ENCODE results near the gene S100A7A. TPM values are rescaled to one million over a fixed set of nuclear protein-coding genes. Genes with fewer than 3 reads are reported as not detected.
A peak's percentile ranks its signal among the peaks of the same experiment; 100 is the strongest.
"Not testable (repeated sequence)": the region's sequence is repeated elsewhere in the genome, so short reads cannot be mapped to it uniquely, and the experiment has no call there.

S100A7A gene
- total and polyA plus RNA-seq, 3 donors from 2014 or later = not detected

DNA sequence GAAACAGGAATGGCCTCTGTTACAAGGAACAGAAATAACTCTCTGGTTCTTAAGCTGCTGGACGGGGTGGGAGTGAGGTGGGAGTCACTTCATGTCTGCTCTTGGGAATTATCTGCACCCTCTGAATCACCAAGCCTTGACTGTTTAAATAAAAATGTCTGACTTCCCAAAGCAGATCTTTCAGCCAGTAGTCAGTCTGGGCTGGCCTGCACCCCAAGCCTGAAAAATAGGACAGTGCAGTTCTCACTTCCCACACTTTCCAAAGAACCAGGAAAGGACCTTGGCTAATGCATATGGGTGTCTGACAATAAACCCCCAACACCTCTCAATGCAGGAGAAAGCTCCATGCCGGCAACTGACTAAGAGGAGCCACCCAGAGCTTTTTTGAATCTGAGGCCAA, 43.3 kb downstream of the S100A7A start:
- intact Hi-C loops (cut with DNase I; ENCODE audit: low total_unique reads) = no loop called here
- TF ChIP-seq, protein P1, sequence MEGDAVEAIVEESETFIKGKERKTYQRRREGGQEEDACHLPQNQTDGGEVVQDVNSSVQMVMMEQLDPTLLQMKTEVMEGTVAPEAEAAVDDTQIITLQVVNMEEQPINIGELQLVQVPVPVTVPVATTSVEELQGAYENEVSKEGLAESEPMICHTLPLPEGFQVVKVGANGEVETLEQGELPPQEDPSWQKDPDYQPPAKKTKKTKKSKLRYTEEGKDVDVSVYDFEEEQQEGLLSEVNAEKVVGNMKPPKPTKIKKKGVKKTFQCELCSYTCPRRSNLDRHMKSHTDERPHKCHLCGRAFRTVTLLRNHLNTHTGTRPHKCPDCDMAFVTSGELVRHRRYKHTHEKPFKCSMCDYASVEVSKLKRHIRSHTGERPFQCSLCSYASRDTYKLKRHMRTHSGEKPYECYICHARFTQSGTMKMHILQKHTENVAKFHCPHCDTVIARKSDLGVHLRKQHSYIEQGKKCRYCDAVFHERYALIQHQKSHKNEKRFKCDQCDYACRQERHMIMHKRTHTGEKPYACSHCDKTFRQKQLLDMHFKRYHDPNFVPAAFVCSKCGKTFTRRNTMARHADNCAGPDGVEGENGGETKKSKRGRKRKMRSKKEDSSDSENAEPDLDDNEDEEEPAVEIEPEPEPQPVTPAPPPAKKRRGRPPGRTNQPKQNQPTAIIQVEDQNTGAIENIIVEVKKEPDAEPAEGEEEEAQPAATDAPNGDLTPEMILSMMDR (IDR thresholded peaks at IDR 0.05) = no peak
- no peak for TF ChIP-seq POLR2A (IDR thresholded peaks at IDR 0.05)

DNA sequence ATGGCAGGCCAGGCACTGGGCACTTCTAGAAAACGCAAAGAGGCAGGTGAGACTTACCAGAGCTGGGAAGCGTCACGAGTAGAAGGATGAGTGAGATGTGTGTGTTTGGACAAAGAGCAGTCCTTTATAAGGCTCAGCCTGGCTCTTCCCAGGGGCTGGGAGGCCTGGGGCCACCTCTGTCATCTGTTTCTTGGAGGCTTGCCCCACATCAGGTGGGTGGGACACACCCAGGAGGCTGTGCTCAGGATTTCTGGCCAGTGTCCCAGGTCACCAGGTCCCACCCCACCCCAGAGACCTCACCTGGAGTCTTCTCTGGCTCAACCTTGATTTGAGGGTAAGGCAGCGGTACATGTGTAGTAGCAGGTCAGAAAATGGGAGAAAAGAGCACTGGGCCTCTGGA, 44.2 kb downstream of the S100A7A start, which contains the start of gene S100A7:
S100A7 (minus strand) TSS at position 101 of the 400 bp plus-strand sequence. CDS start 1,638 bp downstream, outside the sequence.
- Histone ChIP-seq H3K36me3 (ENCODE audit: low read depth, missing control alignments) (no peaks in the 10 kb centered on the region), H3K27me3 (no peaks in the 10 kb centered on the region), H3K4me1 (no peaks in the 10 kb centered on the region), H3K9me3 (no peaks in the 10 kb centered on the region), H3K4me3 (no peak within 1 kb of the TSS), H3K27ac (no peak within 1 kb of the TSS)
- intact Hi-C loops (cut with DNase I; ENCODE audit: low total_unique reads) = no loop called here
- WGBS, 2 donors = 89 to 90% methylated on average over 4 of the region's 4 CpGs
- TF ChIP-seq POLR2A (IDR thresholded peaks at IDR 0.05) = no peak
- DNase-seq = no peak

More for the DNA sequence above, 43.3 kb downstream of the S100A7A start:
- Histone ChIP-seq H3K27me3 (no peaks in the 10 kb centered on the region), H3K9me3 (no peaks in the 10 kb centered on the region), H3K4me3 (no peak overlapping the region), H3K4me1 (no peaks in the 10 kb centered on the region), H3K36me3 (ENCODE audit: low read depth, missing control alignments) (no peaks in the 10 kb centered on the region), H3K27ac (no peak overlapping the region)
- 73% methylated on average over 2 of the region's 2 CpGs for WGBS, 2 donors
- no peak for DNase-seq

DNA sequence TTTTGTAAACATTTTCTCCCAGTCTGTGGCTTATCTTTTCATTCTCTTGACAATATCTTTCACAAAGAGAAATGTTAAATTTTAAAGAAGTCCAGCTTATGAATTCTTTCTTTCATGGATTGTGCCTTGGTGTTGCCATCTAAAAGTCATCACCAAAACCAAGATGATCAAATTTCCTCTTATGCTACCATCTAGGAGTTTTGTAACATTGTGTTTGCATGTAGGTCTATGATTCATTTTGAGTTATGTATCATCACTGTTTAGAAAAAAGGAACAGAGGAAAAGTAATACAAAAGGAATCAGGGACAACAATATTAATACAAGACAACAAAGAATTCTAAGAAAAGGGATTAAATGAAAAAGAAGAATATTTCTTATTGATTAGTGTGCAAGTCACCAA, 46.4 kb downstream of the S100A7A start:
- DNase-seq; H3K27me3 ChIP-seq; H3K27ac ChIP-seq; intact Hi-C loops (cut with DNase I; ENCODE audit: low total_unique reads); H3K9me3 ChIP-seq; H3K4me3 ChIP-seq; H3K36me3 ChIP-seq (ENCODE audit: low read depth, missing control alignments); H3K4me1 ChIP-seq: not testable (repeated sequence)

DNA sequence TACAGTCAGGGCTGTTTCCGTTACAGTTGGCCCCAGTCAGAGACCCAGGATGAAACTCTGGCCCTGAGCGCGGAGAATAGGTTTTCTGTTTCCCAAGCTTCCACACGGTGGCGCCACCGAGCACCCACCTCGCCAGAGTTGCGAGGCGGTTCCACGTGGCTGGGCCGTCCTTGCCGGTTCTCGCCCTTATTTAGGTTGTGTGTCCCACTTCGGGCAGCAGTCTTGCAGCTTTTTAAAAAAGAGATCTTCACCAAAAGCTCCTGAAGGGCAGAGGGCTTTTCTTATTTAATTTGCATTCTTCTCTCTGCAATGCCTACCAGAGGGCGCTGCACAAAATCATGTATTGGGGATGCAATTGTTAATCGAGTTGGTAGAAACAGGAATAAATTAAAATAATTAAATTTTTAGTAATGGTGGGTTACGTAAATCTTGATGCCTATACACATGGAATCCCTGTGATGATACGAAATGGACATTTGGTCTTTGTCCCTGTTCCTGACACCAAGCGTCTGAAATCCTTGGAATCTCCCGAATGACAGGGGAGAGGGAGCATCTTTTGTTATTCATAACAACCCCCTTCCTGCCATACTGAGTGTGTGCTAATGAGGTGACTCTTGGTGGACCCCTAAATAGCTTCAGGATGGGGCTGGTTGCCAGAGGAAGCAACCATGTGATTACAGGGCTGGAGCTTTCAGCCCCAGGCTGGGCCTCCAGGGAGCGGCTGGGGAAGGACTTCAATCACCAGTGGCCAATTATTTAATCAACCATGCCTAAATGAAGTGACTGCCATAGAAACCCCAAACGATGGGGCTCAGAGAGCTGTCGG, 49.7 kb downstream of the S100A7A start:
- no peak overlapping the region for H3K4me3 ChIP-seq
- H3K27me3 ChIP-seq = no peaks in the 10 kb centered on the region
- TF ChIP-seq POLR2A (IDR thresholded peaks at IDR 0.05) = no peak
- TF ChIP-seq, protein P1 (IDR thresholded peaks at IDR 0.05) = peak; percentile 46 to 87 (median 87)
- H3K4me1 ChIP-seq = peaks cover 3% of the 10 kb centered on the region
- H3K27ac ChIP-seq = no peak overlapping the region
- intact Hi-C loops (cut with DNase I; ENCODE audit: low total_unique reads) = no loop called here
- no peaks in the 10 kb centered on the region for H3K36me3 ChIP-seq (ENCODE audit: low read depth, missing control alignments)
- WGBS, 2 donors = 22 to 29% methylated on average over 21 to 23 of the region's 23 CpGs
- H3K9me3 ChIP-seq = no peaks in the 10 kb centered on the region
- peak; percentile 68 for DNase-seq

DNA sequence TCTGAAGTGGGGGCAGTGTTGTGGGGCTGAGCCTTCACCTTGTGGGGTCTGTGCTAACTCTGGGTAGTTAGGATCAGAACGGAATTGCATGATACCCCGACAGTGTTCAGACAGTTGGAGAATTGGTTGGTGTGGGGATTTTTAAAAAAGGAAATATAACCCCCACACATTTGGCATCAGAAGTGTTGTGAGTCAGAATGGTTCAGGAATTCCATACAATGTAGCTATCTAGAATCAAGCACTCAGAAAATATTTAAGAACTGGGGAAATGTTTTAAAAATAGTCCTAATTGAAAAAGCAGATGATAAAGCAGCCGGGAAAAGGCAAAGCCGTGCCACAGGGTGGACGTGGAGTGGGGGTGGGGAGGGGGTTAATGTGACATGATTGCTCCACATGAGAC, 50.6 kb downstream of the S100A7A start:
- Histone ChIP-seq H3K9me3 (no peaks in the 10 kb centered on the region), H3K4me3 (no peak overlapping the region), H3K27me3 (no peaks in the 10 kb centered on the region), H3K36me3 (ENCODE audit: low read depth, missing control alignments) (no peaks in the 10 kb centered on the region), H3K27ac (no peak overlapping the region), H3K4me1 (peaks cover 3% of the 10 kb centered on the region)
- no peak for DNase-seq
- intact Hi-C loops (cut with DNase I; ENCODE audit: low total_unique reads) = no loop called here
- no peak for TF ChIP-seq POLR2A (IDR thresholded peaks at IDR 0.05)
- TF ChIP-seq, protein P1 (IDR thresholded peaks at IDR 0.05) = no peak
- 37 to 41% methylated on average over 5 of the region's 5 CpGs for WGBS, 2 donors

DNA sequence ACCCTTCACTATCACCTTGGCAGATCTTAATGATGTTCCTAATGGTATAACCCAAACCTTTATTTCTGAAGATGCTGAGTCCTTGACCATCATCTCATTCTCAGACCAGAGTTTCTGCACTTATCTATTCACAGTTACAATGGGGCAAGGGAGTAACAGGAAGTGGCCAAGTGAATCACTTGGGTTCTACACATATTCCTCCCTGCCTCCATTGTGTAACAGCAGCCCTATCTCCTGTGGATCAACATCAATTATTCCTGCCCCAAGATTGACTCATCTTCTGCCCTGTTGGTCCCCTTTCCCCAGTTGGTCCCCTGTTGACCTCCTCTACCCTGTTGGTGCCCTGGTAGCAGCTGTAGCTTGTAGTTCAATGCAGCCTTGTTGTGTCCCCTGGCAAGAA, 54.4 kb downstream of the S100A7A start:
- H3K9me3 ChIP-seq = no peaks in the 10 kb centered on the region
- H3K4me3 ChIP-seq = no peak overlapping the region
- no peak for DNase-seq
- no peaks in the 10 kb centered on the region for H3K36me3 ChIP-seq (ENCODE audit: low read depth, missing control alignments)
- no peaks in the 10 kb centered on the region for H3K27me3 ChIP-seq
- intact Hi-C loops (cut with DNase I; ENCODE audit: low total_unique reads) = no loop called here
- no peak overlapping the region for H3K27ac ChIP-seq
- H3K4me1 ChIP-seq = peaks cover 3% of the 10 kb centered on the region
- TF ChIP-seq, protein P1 (IDR thresholded peaks at IDR 0.05) = no peak
- no peak for TF ChIP-seq POLR2A (IDR thresholded peaks at IDR 0.05)
